HG02885 (cell line): ENCODE data around the gene TSN.

Experiments used
- ATAC-seq: cut with Tn5 transposase; IDR thresholded peaks from one replicate; pipeline ENCODE4 v1.9.1; 2021; ENCODE audit warnings: mild to moderate bottlenecking; ENCODE audit not compliant: unreplicated experiment, poor library complexity

The TSN gene

DNA sequence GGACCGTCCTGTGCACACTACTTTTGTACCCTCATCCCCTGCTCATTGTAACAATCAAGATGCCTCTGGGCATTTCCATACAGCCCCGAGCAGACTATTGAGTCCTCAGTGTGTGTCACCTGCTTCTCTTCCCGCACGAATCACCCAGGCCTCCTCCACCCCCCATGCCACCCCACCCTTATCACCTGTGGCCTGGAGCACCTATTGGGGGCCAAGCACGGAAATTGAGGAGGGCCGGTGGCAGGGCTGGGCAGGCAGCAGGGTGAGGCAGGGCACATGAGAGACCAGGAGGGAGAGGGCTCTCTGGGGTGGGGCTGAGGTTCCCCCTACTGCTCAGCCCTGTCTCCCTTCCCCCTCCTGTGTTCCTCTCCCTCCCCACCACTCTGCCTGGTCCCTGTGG is 14.5 kb upstream of the TSN start:
- no peak for ATAC-seq

DNA sequence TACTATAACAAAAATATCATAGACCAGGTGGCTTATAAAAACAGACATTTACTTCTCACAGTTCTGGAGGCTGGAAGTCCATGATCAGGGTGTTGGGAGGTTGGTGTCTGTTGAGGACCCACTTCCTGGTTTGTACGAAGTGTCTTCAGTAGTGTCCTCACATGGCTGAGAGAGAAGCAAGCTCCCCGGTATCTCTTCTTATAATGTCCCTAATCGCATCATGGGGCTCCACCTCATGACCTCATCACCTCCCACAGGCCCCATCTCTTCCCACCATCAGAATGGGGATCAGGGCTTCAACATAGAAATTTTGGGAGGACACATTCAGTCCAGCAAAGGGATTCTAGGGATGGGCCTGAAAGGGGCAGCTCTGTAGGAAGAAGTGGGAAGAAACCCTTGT is 14.0 kb upstream of the TSN start:
- no peak for ATAC-seq

DNA sequence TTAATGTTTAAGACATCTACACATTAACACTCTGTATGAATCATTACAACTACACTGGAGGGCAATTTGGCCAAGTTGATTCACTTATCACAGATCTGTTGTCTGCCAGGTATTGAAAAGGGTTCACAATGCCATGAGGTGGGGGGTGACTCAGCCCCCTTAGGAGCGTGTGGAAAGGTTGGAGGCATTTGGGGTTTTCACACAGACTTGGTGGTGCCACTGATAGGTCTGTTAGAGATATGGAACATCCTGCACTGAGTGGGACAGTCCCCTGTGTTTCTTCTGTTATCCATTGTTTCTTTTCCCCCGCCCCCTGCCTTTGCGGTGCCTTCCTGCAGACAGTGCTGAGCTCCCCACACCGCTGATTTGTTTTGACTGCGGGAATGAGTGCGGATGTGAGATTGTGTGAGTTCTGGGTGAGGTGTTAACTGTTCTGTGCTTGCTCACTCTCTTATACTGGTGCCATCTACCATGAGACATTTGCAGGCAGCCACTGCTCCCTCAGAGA is 9.3 kb upstream of the TSN start:
- ATAC-seq: no peak

DNA sequence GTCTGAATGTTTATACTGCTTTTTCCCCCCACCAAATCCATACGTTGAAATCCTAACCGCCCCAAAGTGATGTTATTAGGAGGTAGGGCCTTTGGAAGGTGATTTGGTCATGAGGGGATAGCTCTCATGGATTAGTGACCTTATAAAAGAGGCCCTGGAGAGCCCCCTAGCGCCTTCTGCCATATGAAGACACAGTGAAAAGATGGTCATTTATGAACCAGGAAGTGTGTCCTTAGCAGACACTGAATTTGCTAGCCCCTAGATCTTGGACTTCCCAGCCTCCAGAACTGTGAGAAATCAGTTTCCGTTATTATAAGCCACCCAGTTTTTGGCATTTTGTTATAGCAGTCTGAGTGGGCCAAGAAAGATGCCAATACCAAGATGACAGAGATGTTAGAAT is 7.2 kb upstream of the TSN start:
- peak; percentile 82 for ATAC-seq

DNA sequence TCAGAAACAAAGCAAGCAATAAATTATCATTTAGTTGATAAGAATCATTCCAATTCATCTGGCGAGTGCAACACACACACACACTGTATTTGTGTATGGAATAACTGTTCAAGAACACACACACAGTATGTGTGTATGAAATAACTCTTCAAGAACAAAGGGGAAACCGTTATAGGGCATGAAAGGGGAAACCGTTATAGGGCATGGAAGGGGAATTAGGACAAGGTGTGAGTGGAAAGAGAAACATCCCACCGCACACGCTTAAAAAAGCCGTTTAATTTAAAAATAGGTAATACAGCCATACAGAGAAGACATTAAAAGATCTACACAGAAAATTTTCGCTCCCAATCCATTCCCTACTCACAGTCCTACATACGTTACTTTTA is 607 bp upstream of the TSN start:
- no peak for ATAC-seq

DNA sequence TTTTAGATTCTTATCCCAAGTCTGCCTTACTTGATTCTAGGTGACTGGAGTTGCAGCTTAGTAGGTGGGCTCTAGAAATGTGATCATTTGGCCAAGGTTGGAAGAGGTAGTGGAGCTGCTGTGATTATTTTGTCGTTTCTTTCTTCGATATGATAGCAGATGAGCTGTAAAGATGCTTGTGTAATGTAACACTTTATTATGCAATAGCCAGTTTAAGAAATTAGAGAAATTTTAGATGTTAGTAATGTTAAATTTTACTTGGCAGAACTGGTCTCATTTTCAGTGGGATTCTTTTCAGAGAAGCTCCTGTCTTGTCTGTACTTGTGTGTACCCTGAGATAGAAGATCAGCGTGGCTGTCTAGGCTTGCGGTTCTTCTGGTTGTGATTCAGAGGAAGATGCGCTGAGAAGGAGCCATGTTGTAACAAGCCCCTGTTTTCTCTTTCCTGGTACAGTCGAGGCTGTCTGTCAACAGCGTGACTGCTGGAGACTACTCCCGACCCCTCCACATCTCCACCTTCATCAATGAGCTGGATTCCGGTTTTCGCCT is 9.3 kb downstream of the TSN start:
- ATAC-seq: no peak

DNA sequence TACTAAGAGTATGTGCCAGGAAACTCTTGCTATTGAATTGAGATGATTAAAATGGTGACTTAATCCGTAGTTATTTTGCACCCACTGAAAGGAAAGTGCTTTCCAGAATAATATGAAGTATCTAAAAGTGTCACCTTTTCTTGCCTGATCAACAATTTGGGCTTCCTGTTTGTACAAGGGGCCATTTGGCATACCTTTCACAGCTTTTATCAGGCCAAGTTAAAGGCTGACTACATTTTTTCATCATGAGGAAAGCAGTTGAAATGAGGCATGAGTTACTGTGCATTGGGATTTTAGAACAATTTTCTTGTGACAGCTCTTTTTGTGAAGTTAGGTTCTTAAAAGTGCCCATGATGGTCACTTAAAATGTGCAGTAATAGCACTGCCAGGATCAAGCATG is 11.2 kb downstream of the TSN start:
- no peak for ATAC-seq

DNA sequence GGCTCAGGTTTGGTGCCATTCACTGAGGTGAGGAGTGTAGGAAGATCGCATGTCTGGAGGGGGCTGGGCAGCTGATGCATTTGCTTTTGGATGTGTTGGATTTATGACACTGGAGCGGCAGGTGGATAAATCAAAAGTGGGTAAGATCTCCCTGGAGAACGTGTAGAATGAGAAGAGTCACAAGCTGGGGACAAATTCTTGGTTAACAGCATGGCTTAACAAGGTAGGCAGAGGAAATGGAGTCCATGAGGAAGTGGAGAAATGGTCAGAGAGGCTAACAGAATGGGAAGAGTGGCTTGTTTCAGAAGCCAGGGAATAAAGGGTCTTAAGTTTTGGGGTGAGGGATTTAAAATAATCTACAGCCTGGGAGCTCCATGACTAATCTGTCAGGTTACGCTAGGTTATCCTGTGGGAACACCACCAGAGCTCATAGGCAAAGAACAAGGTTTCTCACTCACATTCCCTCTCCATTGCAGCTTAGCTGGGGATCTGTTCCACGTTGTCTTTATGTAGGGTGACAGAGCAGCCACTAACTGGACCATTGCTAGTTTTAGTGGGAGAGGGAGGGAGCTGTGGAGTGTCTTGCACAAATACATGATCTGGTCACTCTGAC is 12.8 kb downstream of the TSN start:
- ATAC-seq: no peak

DNA sequence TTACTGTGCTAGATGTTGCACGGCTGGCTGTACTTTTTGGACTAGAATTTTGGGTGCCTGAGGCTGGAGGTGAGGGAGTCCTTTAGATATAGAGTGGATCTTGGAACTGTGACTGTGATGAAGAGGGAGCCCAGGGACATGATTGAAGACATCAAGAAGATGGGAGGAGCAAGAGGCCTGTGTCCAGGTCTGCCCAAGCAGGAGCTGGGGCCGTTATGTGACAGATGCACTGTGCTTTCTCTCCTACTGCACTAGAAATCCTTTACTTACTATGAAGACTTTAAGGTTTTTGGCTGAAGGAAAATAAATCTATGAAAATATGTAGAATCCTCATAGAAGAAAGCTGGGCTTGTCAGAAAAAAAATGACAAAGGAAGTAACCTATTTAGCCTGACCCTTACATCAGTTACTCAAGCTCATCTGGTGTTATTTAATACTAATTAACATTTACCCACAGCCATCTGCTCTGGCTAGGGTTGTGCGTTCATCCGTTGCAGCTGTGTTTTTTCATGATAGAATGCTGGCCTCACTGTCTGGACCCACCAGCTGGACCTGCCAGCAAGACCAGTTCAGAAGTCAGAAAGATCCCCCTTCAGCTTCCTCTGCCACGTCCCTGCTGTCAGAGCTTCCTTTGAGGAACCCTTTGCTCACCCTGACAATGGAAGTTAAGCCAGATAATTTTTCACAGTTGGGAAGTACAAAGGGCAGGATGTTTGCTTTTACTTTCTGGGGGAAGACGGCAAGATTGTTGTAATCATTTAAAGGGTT is 16.7 kb downstream of the TSN start:
- ATAC-seq: no peak

DNA sequence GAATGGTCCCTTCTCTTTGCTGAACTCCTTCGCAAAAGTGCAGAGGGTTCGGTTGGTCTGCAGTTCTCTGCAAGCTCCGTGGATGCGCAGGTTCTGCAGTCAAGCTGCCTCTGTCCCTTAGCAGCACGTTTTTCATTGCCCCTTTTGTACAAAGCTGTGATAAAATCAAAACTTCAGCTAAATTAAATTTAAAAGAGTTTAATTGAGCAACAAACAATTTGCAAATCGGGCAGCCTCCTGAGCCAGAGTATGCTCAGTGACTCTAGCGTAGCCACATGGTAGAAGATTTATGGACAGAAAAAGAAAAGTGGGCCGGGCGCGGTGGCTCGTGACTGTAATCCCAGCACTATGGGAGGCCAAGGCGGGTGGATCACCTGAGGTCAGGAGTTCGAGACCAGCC is 18.8 kb downstream of the TSN start:
- no peak for ATAC-seq

DNA sequence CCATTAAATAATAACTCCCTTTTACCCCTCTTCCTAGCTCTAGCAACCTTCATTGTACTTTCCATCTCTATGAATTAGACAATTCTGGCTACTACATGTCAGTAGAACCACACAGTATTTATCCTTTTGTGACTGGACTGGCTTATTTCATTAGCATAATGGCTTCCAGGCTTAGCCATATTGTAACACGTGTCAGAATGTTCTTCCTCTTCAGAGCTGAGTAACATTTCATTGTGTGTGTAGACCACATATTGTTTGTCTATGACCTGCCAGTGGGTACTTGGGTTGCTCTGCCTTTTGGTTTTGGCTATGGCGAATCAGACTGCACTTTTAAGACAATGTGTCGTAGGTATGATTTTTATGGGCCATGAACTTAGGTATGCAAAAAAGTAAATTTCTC is 20.9 kb downstream of the TSN start:
- ATAC-seq: no peak

DNA sequence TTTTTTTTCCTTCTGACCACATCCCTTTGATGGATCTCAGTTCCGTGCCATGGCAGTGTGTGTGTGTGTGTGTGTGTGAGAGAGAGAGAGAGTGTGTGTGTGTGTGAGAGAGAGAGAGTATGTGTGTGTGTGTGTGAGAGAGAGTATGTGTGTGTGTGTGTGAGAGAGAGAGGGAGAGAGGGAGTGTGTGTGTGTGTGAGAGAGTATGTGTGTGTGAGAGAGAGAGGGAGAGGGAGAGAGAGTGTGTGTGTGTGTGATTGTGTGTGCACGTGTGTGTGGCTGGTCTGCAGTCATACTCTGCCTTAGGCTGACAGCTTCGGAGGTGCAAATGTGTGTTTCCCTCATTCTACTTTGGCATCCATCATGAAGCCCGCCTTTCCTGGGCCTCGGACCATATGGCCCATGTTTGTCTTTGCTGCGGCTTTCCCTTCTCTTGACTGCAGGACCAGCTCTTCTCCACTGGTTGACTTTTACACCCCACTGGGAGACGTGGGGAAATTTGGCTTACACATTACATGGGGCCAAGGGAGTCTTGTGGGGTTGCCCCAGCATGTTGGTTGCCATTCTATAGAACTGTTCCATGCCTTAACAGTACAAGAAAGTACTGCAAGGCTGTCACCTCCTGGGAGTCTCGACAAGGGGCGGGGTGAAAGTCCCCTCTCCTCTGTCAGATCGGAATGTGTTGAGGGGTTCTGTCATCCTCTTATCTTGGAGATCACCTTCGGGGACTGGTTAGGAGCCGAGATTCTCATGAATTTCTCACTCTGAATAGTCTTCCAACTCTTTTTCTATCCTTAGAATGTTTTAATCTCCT is 21.6 kb downstream of the TSN start:
- ATAC-seq: no peak

DNA sequence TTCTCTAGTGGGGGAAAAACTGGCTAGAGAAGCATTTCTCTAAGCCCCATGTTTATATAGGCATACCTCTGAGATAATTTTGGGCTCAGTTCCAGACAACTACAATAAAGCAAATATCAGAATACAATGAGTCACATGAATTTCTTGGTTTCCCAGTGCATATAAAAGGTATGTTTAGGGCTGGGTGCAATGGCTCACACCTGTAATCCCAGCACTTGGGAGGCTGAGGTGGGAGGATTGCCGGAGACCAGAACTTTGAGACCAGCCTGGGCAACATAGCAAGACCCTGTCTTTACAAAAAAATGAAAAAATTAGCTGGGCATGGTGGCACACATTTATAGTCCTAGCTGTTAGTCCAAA is 22.2 kb downstream of the TSN start:
- ATAC-seq: no peak

DNA sequence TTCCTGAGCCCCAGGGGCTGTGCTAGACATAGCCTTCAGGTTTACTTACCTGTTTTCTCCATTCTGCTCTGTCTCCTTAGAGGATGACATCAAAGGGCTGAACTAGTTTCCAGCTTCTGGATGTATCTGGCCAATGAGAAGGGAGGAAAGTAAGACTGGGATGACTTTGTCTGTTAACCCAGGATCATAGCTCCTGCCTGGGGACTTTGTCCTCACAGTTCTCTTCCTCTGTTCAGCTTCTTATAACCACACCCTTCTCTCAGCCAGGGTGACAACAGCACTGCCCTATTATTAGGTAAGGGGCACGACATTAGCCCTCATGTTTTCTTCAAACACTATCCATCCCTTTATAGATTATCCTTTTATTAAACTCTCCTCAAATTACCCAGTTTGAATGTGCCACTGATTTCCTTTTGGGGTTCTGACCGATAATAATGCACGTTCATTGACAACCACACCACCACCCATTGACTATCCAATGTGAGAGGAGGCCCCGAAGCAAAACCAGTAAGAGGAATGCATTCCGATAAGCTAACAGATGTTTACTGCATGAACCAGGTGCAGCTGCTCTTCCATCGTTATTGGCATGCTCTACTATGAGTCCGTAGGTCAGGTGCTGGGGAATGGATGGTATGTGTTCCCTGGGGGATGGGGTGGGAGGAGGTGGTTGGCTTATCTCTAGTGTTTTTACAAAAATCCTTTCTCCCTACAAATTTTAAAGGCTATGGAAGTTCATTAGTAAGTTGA is 23.5 kb downstream of the TSN start:
- ATAC-seq: no peak

DNA sequence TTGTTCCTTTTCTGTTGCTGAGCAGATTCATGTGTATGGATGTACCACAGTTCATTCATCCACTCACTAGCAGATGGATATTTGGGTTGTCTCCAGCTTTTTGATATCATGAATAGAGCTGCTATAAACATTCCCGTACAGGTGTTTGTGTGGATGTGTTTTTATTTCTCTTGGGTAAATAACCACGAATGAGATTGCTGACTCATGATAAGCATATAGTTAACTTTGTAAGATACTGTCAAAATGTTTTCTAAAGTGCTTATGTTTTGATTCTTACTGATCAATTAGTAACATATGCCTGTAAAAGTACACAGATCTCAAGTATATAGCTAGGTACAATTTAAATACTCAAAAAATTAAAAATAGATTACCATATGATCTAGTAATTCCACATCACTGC is 27.7 kb downstream of the TSN start:
- ATAC-seq: no peak

DNA sequence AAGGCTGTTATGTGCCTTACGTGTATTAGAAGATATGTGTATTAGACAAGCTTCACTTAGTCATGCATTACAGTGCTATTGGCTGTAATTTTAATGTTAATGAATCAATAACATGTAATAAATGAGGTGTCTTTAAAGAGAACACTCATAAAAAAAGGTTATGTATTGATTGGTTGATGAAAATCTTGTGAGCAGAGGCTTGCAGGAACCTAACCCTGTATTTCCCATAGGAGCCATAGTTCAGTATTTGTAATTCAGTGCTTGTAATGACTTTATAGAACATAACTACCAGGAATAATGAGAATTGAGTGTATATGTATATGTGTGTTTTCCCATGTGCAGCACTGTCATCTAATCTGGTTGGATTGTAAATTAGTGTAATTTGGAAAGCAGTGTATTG is 33.2 kb downstream of the TSN start:
- no peak for ATAC-seq

DNA sequence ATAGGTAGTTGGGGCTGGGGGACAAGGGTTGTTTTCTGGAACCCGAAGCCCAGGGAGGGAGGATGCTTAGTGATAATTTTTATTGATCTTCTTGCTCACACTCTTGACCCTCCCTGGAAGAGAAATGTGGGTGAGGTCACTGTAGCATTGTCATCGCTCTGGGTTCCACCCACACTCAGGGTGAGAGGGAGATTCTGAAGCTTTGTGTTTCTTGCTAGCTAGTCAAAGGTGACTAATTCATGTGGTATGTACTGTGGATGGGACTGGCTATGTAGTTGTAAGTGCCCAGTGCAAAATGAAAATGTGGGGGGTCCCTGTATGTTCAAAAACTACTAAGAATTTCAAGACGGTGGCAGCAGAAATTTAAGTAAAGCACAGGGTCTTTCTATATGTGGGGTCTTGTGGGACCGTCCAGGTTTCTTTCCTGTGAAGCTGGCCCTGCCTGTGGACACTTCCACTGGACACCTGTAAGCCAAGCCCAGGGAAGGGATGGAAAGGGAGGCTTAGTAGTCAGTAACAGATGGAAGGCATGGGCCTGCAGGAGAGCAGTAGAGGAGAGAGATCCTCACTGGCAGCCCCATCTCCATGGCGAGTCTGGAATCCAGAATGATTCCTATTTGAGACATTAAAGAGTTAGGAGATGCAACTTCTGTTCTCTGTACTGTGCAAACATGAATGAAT is 35.0 kb downstream of the TSN start:
- ATAC-seq: no peak

DNA sequence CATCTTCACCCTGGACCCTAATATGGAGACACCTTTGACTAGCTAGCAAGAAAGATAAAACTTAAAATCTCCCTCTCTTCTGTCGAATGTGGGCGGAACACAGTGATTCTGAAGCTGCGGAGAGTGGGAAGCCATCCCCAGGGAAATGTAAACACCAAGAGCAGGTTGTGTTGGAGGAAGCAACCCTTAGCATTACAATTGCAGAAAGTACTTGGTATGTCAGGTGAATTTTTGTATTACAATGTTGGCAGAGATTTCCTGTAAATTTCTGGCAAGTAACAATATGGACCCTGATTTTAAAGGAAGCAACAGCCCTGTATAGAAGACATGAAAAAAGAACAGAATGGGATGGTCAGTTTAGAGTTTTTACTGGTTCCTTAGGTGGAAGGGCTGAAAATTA is 35.8 kb downstream of the TSN start:
- ATAC-seq: no peak

DNA sequence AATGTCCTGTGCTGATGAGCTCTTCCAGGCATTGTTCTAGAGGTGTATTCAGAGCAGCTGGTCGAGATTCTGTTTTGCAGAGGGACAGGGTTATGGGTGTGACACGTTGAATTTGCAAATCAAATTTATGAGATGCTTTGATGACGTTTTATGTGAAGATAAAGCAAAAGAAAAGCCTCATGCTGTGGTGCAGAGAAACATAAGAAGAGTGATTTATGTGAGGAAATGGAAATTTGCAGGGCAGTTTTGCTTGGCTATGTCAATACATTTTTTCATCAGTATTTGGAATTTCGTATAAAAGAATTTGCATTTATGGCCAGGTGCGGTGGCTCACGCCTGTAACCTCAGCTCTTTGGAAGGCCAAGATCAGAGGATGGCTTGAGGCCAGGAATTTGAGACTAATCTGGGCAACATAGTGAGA is 36.4 kb downstream of the TSN start:
- ATAC-seq: no peak

DNA sequence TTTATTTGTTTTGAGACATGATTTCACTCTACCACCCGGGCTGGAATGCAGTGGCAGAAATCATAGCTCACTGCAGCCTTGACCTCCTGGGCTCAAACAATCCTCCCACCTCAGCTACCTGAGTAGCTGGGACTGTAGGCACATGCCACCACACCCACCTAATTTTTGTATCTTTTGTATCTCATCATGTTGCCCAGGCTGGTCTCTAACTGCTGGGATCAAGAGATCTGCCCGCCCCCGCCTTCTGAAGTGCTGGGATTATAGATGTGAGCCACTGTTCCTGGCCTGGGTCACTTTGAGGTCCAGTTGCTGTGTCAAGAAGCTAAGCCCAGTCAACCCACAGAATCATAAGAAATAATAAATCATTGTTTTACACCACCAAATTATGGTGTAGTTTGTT is 38.4 kb downstream of the TSN start:
- no peak for ATAC-seq
